Left cardiac atrium (tissue), 4 donors: Measurements from ENCODE around the gene FBXW4. TPM values are rescaled to one million over a fixed set of nuclear protein-coding genes. Genes with fewer than 3 reads are reported as not detected.

Source experiments
- ATAC-seq, 2 donors: fragments of 200-7000 bp; cut with Tn5 transposase; one replicate each; pipeline ENCODE4 v1.9.1; 2020; ENCODE audit warnings: mild to moderate bottlenecking in 2 of 2, moderate library complexity in 2 of 2
- DNase-seq: peaks from one replicate; pipeline ENCODE4 v3.0.0-alpha.2; 2020
- intact Hi-C, 2 donors: fragments of 100-400 bp; cut with DNase I; formaldehyde crosslinking; loops; one replicate each; pipeline versions ENCODE4 v1.14.1 to v1.15.1; 2022 to 2023
- long read RNA-seq: library from polyadenylated mRNA; unstranded; transcript quantifications from one replicate; pipeline ENCODE4 v2.0.0, GENCODE V29; 2021
- total RNA-seq, 2 donors: library from RNA; stranded (reverse); fragmentation: NEBNext Ultra II Directional; extraction: Animal tissue kit (Norgen Biotek cat#: 25700); gene quantifications; one replicate each; pipeline ENCODE4 v1.2.1, GENCODE V29; 2021
- donor health status: DM: no; HTN: yes; CAD: no.
- donor health status: DM: no; HTN: yes; CAD: no; lungs with severe emphysema.
- donor health status: DM: yes; HTN: yes; CAD: no.
- donor health status: Dilated cardiomyopathy.

The FBXW4 gene
- 10 to 100 TPM; 92.0 to 99.0 TPM for total RNA-seq
- long read RNA-seq, partial matches to known transcripts, result 2 of 5 reads
- long read RNA-seq, other reads (novel, unspliced or antisense), result 1 of 5 reads

- DNase-seq (peak; percentile 69), ATAC-seq (peak; percentile 84 to 87)
- intact Hi-C loops, result no loop called here
Observed at GRCh38 chr10:101694674-101695403, at the start of gene FBXW4. Gene FBXW4, minus strand, starts transcription at chr10:101695170. Its CDS starts 65 bp downstream, at chr10:101695105.

- DNase-seq (no peak), ATAC-seq (no peak)
- intact Hi-C loops, result no loop called here
Observed at GRCh38 chr10:101744267-101744666, 49.3 kb upstream of the FBXW4 start.

- ATAC-seq (no peak), DNase-seq (no peak)
- intact Hi-C loops, result no loop called here
Observed at GRCh38 chr10:101741938-101742337, 47.0 kb upstream of the FBXW4 start.

- DNase-seq (no peak), ATAC-seq (no peak)
- intact Hi-C loops, result no loop called here
Observed at GRCh38 chr10:101736666-101737065, 41.7 kb upstream of the FBXW4 start.

GRCh38 chr10:101732096-101732495 lies 37.1 kb upstream of the FBXW4 start:
- intact Hi-C loops, result no loop called here

GRCh38 chr10:101726115-101726387 lies 31.1 kb upstream of the FBXW4 start:
- intact Hi-C loops, result no loop called here
- ATAC-seq (no peak), DNase-seq (no peak)

More at GRCh38 chr10:101732096-101732495, 37.1 kb upstream of the FBXW4 start:
- no peak for DNase-seq
- no peak for ATAC-seq

GRCh38 chr10:101725296-101726114 lies 30.5 kb upstream of the FBXW4 start:
- no peak for ATAC-seq
- intact Hi-C loops, result no loop called here

GRCh38 chr10:101724446-101724845 lies 29.5 kb upstream of the FBXW4 start:
- intact Hi-C loops, result no loop called here

More at GRCh38 chr10:101725296-101726114, 30.5 kb upstream of the FBXW4 start:
- DNase-seq, result no peak

GRCh38 chr10:101723176-101723575 lies 28.2 kb upstream of the FBXW4 start:
- DNase-seq, result no peak
- intact Hi-C loops, result no loop called here
- ATAC-seq, result no peak

More at GRCh38 chr10:101724446-101724845, 29.5 kb upstream of the FBXW4 start:
- ATAC-seq, result no peak
- no peak for DNase-seq

- ATAC-seq (no peak), DNase-seq (no peak)
- intact Hi-C loops, result no loop called here
Observed at GRCh38 chr10:101721806-101722205, 26.8 kb upstream of the FBXW4 start.

GRCh38 chr10:101720606-101721230 lies 25.7 kb upstream of the FBXW4 start:
- DNase-seq (no peak), ATAC-seq (no peak)
- intact Hi-C loops, result no loop called here

- ATAC-seq (no peak), DNase-seq (no peak)
- intact Hi-C loops, result no loop called here
Observed at GRCh38 chr10:101718690-101719275, 23.8 kb upstream of the FBXW4 start.

- intact Hi-C loops, result no loop called here
- ATAC-seq, result no peak
- no peak for DNase-seq
Observed at GRCh38 chr10:101716891-101717659, 22.1 kb upstream of the FBXW4 start.

- DNase-seq (no peak), ATAC-seq (no peak)
- intact Hi-C loops, result no loop called here
Observed at GRCh38 chr10:101712997-101713396, 18.0 kb upstream of the FBXW4 start.

- intact Hi-C loops, result no loop called here
- DNase-seq, result no peak
- no peak for ATAC-seq
Observed at GRCh38 chr10:101710793-101711192, 15.8 kb upstream of the FBXW4 start.

GRCh38 chr10:101710059-101710695 lies 15.2 kb upstream of the FBXW4 start:
- intact Hi-C loops, result no loop called here
- DNase-seq (no peak), ATAC-seq (no peak)

GRCh38 chr10:101709359-101710058 lies 14.5 kb upstream of the FBXW4 start:
- intact Hi-C loops, result no loop called here
- ATAC-seq, result no peak
- no peak for DNase-seq

- intact Hi-C loops, result no loop called here
- ATAC-seq (no peak), DNase-seq (no peak)
Observed at GRCh38 chr10:101708870-101709269, 13.9 kb upstream of the FBXW4 start.
